SK-N-MC (cell line): ENCODE measurements around the gene FRMD4A.

Source experiments
- DNase-seq: peaks from one replicate; pipeline ENCODE4 v3.0.0-alpha.2; 2011; ENCODE audit warnings: low read depth, low spot score
- H3K27ac ChIP-seq: fragments of 200-600 bp; sonication (generic); 2 replicates; pipeline ENCODE4 v1.5.1; 2016; ENCODE audit warnings: mixed run types
- H3K36me3 ChIP-seq: fragments of 200-600 bp; sonication (generic); 2 replicates; pipeline ENCODE4 v1.6.1; 2017; ENCODE audit warnings: antibody characterized with exemption, low read length, mixed read lengths; ENCODE audit not compliant: insufficient read depth
- H3K4me3 ChIP-seq: fragments of 200-600 bp; sonication (generic); 2 replicates; pipeline ENCODE4 v1.5.1; 2016
- H3K9ac ChIP-seq: fragments of 200-600 bp; sonication (generic); 2 replicates; pipeline ENCODE4 v1.8.0; 2017; ENCODE audit warnings: mixed run types, mixed read lengths; ENCODE audit not compliant: insufficient read length
- H3K9me3 ChIP-seq: fragments of 200-600 bp; sonication (generic); 2 replicates; pipeline ENCODE4 v1.6.1; 2017; ENCODE audit warnings: low read depth, mild to moderate bottlenecking, antibody characterized with exemption, low read length, moderate library complexity, mixed read lengths
- EZH2 ChIP-seq: fragments of 200-600 bp; sonication (generic); IDR thresholded peaks from one replicate; pipeline ENCODE4 v1.6.1; 2017; ENCODE audit warnings: antibody characterized with exemption
- FOXP2 ChIP-seq: optimal IDR thresholded peaks from 2 replicates; pipeline ENCODE3; 2011; ENCODE audit warnings: mild to moderate bottlenecking, moderate library complexity; ENCODE audit not compliant: insufficient read depth; ENCODE audit errors: extremely low read length, control extremely low read depth
- POLR2AphosphoS5 ChIP-seq: IDR thresholded peaks from 2 replicates; pipeline ENCODE4 v1.6.1; 2012; ENCODE audit warnings: mild to moderate bottlenecking, low read depth, low read length, borderline replicate concordance

Gene FRMD4A

GRCh38 chr10:13920465-13920864 is 410.3 kb downstream of the FRMD4A start:
- Histone ChIP-seq H3K4me3 (no peak overlapping the region), H3K36me3 (no peaks in the 10 kb centered on the region), H3K27ac (no peak overlapping the region), H3K9me3 (no peaks in the 10 kb centered on the region), H3K9ac (no peak overlapping the region)
- no peak for TF ChIP-seq POLR2AphosphoS5
- no peak for TF ChIP-seq EZH2
- no peak for TF ChIP-seq FOXP2
- DNase-seq, result no peak

- Histone ChIP-seq H3K4me3 (no peak overlapping the region), H3K9me3 (no peaks in the 10 kb centered on the region), H3K36me3 (no peaks in the 10 kb centered on the region), H3K27ac (no peak overlapping the region), H3K9ac (no peak overlapping the region)
- TF ChIP-seq EZH2 (no peak), POLR2AphosphoS5 (no peak)
- DNase-seq, result no peak
Observed at GRCh38 chr10:13920031-13920430, 410.7 kb downstream of the FRMD4A start.

GRCh38 chr10:13917791-13918190 is 412.9 kb downstream of the FRMD4A start:
- Histone ChIP-seq H3K9me3 (no peaks in the 10 kb centered on the region), H3K4me3 (no peak overlapping the region), H3K36me3 (no peaks in the 10 kb centered on the region), H3K9ac (no peak overlapping the region), H3K27ac (no peak overlapping the region)
- TF ChIP-seq FOXP2 (no peak), EZH2 (no peak), POLR2AphosphoS5 (no peak)
- no peak for DNase-seq

- H3K27ac ChIP-seq, result no peak overlapping the region
- H3K36me3 ChIP-seq, result no peaks in the 10 kb centered on the region
- H3K9me3 ChIP-seq, result no peaks in the 10 kb centered on the region
- H3K4me3 ChIP-seq, result no peak overlapping the region
- TF ChIP-seq FOXP2 (no peak), EZH2 (no peak), POLR2AphosphoS5 (no peak)
- no peak overlapping the region for H3K9ac ChIP-seq
- no peak for DNase-seq
Observed at GRCh38 chr10:13916384-13916947, 414.3 kb downstream of the FRMD4A start.

- H3K27ac ChIP-seq, result no peak overlapping the region
- no peaks in the 10 kb centered on the region for H3K36me3 ChIP-seq
- no peak overlapping the region for H3K9ac ChIP-seq
- no peak overlapping the region for H3K4me3 ChIP-seq
- H3K9me3 ChIP-seq, result no peaks in the 10 kb centered on the region
- DNase-seq, result no peak
- TF ChIP-seq POLR2AphosphoS5 (no peak), EZH2 (no peak), FOXP2 (no peak)
Observed at GRCh38 chr10:13915710-13916109, 415.0 kb downstream of the FRMD4A start.

GRCh38 chr10:13913897-13914296 is 416.8 kb downstream of the FRMD4A start:
- no peak for TF ChIP-seq EZH2
- no peak for TF ChIP-seq POLR2AphosphoS5
- TF ChIP-seq FOXP2, result no peak
- no peak overlapping the region for H3K27ac ChIP-seq
- DNase-seq, result no peak
- H3K4me3 ChIP-seq, result no peak overlapping the region
- H3K9me3 ChIP-seq, result no peaks in the 10 kb centered on the region
- H3K9ac ChIP-seq, result no peak overlapping the region
- no peaks in the 10 kb centered on the region for H3K36me3 ChIP-seq

- H3K9me3 ChIP-seq, result no peaks in the 10 kb centered on the region
- DNase-seq, result no peak
- TF ChIP-seq FOXP2 (no peak), EZH2 (no peak), POLR2AphosphoS5 (no peak)
- H3K27ac ChIP-seq, result no peak overlapping the region
- H3K9ac ChIP-seq, result no peak overlapping the region
- no peak overlapping the region for H3K4me3 ChIP-seq
- no peaks in the 10 kb centered on the region for H3K36me3 ChIP-seq
Observed at GRCh38 chr10:13911821-13912520, 418.8 kb downstream of the FRMD4A start.

GRCh38 chr10:13909516-13910258 is 421.0 kb downstream of the FRMD4A start:
- Histone ChIP-seq H3K4me3 (no peak overlapping the region), H3K9ac (no peak overlapping the region), H3K9me3 (no peaks in the 10 kb centered on the region), H3K36me3 (no peaks in the 10 kb centered on the region), H3K27ac (no peak overlapping the region)
- TF ChIP-seq EZH2, result no peak
- TF ChIP-seq POLR2AphosphoS5, result no peak
- TF ChIP-seq FOXP2, result no peak
- DNase-seq, result no peak

- Histone ChIP-seq H3K36me3 (no peaks in the 10 kb centered on the region), H3K9ac (no peak overlapping the region), H3K9me3 (no peaks in the 10 kb centered on the region), H3K4me3 (no peak overlapping the region), H3K27ac (no peak overlapping the region)
- no peak for TF ChIP-seq POLR2AphosphoS5
- TF ChIP-seq FOXP2, result no peak
- no peak for TF ChIP-seq EZH2
- no peak for DNase-seq
Observed at GRCh38 chr10:13908475-13908874, 422.2 kb downstream of the FRMD4A start.
